Kidney (tissue), 14 donors: Measurements from ENCODE around the gene TMEM207. TPM values are rescaled to one million over a fixed set of nuclear protein-coding genes. Genes with fewer than 3 reads are reported as not detected.

ENCODE experiments used
- DNase-seq, 5 donors: peaks; one replicate each; pipeline ENCODE4 v3.0.0-alpha.2; 2013 to 2020
- FAIRE-seq: peaks from 2 replicates; lab custom pipeline; 2012; peaks lifted over from hg19 to GRCh38; lab: Jason Lieb, UNC
- H3K27ac ChIP-seq, 2 donors: one replicate each; pipeline ENCODE4 v1.7.0; 2013; ENCODE audit warnings: low read depth in 2 of 2, low read length in 2 of 2, inconsistent platforms in 1 of 2
- H3K27me3 ChIP-seq: one replicate; pipeline ENCODE4 v1.7.1; 2013; ENCODE audit warnings: low read length, inconsistent platforms; ENCODE audit not compliant: control insufficient read depth, insufficient read depth
- H3K36me3 ChIP-seq, 3 donors: one replicate each; pipeline versions ENCODE4 v1.7.0 to v1.7.1; 2013; ENCODE audit warnings: low read length in 3 of 3, control low read depth in 1 of 3, inconsistent platforms in 1 of 3; ENCODE audit not compliant: insufficient read depth in 3 of 3, control insufficient read depth in 2 of 3
- H3K4me1 ChIP-seq, 3 donors: one replicate each; pipeline versions ENCODE4 v1.7.0 to v1.7.1; 2013; ENCODE audit warnings: low read length in 3 of 3, inconsistent platforms in 1 of 3, low read depth in 1 of 3; ENCODE audit not compliant: control insufficient read depth in 2 of 3, insufficient read depth in 2 of 3
- H3K4me3 ChIP-seq, 3 donors: one replicate each; pipeline versions ENCODE4 v1.7.0 to v1.8.1; 2013; ENCODE audit warnings: low read length in 3 of 3, control low read depth in 1 of 3, inconsistent platforms in 1 of 3
- H3K9ac ChIP-seq, 3 donors: one replicate each; pipeline versions ENCODE4 v1.7.0 to v1.7.1; 2013; ENCODE audit warnings: low read length in 3 of 3, control low read depth in 1 of 3, inconsistent platforms in 1 of 3
- H3K9me3 ChIP-seq, 3 donors: one replicate each; pipeline versions ENCODE4 v1.7.0 to v1.7.1; 2013; ENCODE audit warnings: low read length in 3 of 3, control low read depth in 1 of 3, inconsistent platforms in 1 of 3; ENCODE audit not compliant: control insufficient read depth in 2 of 3, insufficient read depth in 1 of 3
- intact Hi-C: fragments of 100-400 bp; cut with DNase I; formaldehyde crosslinking; loops from one replicate; pipeline ENCODE4 v1.11.1; 2022
- polyA plus RNA-seq: library from polyadenylated mRNA; stranded (reverse); fragments of 350-450 nt; fragmentation: Illumina TruSeq; extraction: RNeasy Lipid Tissue Mini Kit (QIAGEN cat#74804); gene quantifications from one replicate; pipeline ENCODE4 v1.2.3, GENCODE V29; 2014; ENCODE audit warnings: low read depth, low replicate concordance; ENCODE audit not compliant: insufficient read depth
- total RNA-seq: library from RNA; stranded (reverse); fragmentation: NEBNext Ultra II Directional; extraction: Animal tissue kit (Norgen Biotek cat#: 25700); gene quantifications from one replicate; pipeline ENCODE4 v1.2.1, GENCODE V29; 2021
- TF ChIP-seq, protein P1 (sequence below): IDR thresholded peaks from 3 replicates; pipeline ENCODE4 v1.5.1; 2012; ENCODE audit warnings: mild to moderate bottlenecking, moderate library complexity, borderline replicate concordance; ENCODE audit not compliant: insufficient read depth; ENCODE audit errors: extremely low read depth
- donor health status: control.
- donor health status: control.
- donor health status: control.
- donor health status: control.
- donor health status: control.
- donor health status: DM: yes; HTN: yes; CAD: no.
- donor health status: Normal renal cell carcinoma (clear cell type).

Gene TMEM207
- total and polyA plus RNA-seq, 2 donors from 2014 or later: 21.2 TPM; not detected in 1

DNA sequence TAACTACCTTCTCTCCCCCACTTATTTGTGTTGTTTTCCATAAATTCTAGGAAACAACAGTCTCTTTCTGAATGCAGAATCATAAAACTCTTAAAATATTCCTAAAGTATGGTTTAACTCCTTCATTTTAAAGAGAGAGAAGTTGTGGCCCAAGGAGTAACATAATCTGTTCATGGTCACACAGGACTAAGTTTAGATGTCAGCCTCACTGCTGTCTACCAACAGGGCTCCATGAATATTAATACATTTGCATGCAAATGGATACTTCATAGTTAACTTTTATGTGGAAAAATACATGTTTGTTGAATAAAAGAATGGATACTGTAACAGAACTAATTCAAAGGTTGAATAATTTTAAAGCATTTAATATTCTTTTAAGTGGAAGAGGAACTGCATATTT, 45.7 kb upstream of the TMEM207 start:
- no peak overlapping the region for H3K9ac ChIP-seq
- no peak overlapping the region for H3K4me3 ChIP-seq
- TF ChIP-seq, protein P1, sequence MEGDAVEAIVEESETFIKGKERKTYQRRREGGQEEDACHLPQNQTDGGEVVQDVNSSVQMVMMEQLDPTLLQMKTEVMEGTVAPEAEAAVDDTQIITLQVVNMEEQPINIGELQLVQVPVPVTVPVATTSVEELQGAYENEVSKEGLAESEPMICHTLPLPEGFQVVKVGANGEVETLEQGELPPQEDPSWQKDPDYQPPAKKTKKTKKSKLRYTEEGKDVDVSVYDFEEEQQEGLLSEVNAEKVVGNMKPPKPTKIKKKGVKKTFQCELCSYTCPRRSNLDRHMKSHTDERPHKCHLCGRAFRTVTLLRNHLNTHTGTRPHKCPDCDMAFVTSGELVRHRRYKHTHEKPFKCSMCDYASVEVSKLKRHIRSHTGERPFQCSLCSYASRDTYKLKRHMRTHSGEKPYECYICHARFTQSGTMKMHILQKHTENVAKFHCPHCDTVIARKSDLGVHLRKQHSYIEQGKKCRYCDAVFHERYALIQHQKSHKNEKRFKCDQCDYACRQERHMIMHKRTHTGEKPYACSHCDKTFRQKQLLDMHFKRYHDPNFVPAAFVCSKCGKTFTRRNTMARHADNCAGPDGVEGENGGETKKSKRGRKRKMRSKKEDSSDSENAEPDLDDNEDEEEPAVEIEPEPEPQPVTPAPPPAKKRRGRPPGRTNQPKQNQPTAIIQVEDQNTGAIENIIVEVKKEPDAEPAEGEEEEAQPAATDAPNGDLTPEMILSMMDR: no peak
- H3K27me3 ChIP-seq: no peaks in the 10 kb centered on the region
- no peak overlapping the region for H3K27ac ChIP-seq
- H3K36me3 ChIP-seq: no peaks in the 10 kb centered on the region
- no peaks in the 10 kb centered on the region for H3K9me3 ChIP-seq
- FAIRE-seq: no peak
- no peak for DNase-seq
- no peaks in the 10 kb centered on the region for H3K4me1 ChIP-seq
- intact Hi-C loops: no loop called here

DNA sequence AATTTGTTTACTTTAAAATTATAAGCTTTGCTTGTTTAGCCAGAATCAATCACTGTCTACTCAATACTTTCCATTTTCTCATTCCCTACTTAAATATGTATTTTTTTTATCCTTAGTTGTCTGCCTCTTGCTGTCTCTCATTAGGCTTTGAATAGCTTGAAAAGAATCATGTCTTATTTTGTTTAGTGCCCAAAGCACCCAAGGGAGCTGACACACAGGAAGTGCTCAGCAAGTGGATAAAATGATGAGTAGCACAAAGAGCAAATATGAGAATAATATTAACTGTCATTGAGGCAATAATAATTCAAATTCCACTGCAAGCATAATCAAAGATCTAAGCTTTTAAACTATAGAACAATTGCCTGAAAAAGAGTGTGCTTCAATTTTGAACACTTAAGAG, 45.2 kb upstream of the TMEM207 start:
- H3K4me3 ChIP-seq: no peak overlapping the region
- TF ChIP-seq, protein P1: no peak
- no peak overlapping the region for H3K27ac ChIP-seq
- no peaks in the 10 kb centered on the region for H3K9me3 ChIP-seq
- no peaks in the 10 kb centered on the region for H3K4me1 ChIP-seq
- intact Hi-C loops: no loop called here
- no peak for DNase-seq
- H3K36me3 ChIP-seq: no peaks in the 10 kb centered on the region
- H3K27me3 ChIP-seq: no peaks in the 10 kb centered on the region
- no peak for FAIRE-seq
- H3K9ac ChIP-seq: no peak overlapping the region

DNA sequence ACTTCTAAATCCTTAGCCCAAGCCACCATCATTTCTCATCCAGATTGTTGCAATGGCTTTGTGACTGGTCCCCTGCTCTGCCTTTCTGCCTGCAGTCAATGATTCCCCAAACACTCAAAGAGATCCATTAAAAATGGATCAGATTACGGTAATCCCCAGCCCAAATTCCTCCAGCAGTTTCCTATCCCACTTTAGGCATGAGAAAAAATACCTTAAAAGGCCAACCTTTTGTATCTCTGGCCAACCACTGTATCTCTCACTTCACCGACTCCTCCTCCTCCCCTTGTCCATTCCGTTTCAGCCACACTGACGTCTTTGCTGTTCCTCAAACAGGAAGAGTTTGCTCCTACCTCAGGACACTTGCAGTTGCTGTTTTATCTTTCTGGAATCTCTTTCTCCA, 43.3 kb upstream of the TMEM207 start:
- H3K36me3 ChIP-seq: no peaks in the 10 kb centered on the region
- H3K4me3 ChIP-seq: no peak overlapping the region
- H3K9me3 ChIP-seq: no peaks in the 10 kb centered on the region
- FAIRE-seq (no peak), DNase-seq (no peak)
- intact Hi-C loops: no loop called here
- H3K27me3 ChIP-seq: no peaks in the 10 kb centered on the region
- TF ChIP-seq, protein P1: no peak
- H3K27ac ChIP-seq: no peak overlapping the region
- H3K4me1 ChIP-seq: no peaks in the 10 kb centered on the region
- no peak overlapping the region for H3K9ac ChIP-seq

DNA sequence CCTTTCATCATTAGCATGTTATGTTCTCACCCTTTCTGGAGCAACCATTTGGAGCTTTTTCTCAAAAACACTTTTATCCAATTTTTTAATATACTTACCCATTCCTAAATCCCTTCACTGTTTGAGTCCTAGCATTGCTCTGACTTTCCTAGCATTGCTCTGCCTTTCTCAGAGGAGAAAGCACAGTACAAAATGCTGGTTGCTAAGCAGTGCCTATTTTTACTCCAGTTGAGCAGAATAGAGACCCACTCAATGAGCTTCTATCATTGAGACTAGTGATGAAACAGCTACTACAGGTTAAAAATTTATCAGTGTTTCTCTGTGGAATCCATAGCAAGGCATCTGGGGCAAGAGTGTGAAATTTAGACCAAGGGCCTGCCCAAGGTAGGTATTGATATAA, 42.4 kb upstream of the TMEM207 start:
- DNase-seq (no peak), FAIRE-seq (no peak)
- no peak overlapping the region for H3K4me3 ChIP-seq
- TF ChIP-seq, protein P1: no peak
- no peaks in the 10 kb centered on the region for H3K9me3 ChIP-seq
- H3K36me3 ChIP-seq: no peaks in the 10 kb centered on the region
- H3K27me3 ChIP-seq: no peaks in the 10 kb centered on the region
- intact Hi-C loops: no loop called here
- H3K9ac ChIP-seq: no peak overlapping the region
- no peak overlapping the region for H3K27ac ChIP-seq
- no peaks in the 10 kb centered on the region for H3K4me1 ChIP-seq
